H1 (cell line): ENCODE data around the gene FBXL16. TPM values are rescaled to one million over a fixed set of nuclear protein-coding genes. Genes with fewer than 3 reads are reported as not detected.
A peak's percentile ranks its signal among the peaks of the same experiment; 100 is the strongest.

Experiments used
- CTCF ChIA-PET: fragments of 300-600 bp; sonication (Branson Sonifier 250); formaldehyde crosslinking; loops from one replicate; lab custom pipeline; 2021; ENCODE audit not compliant: partially characterized antibody; lab: Charles Lee
- POLR2A ChIA-PET: fragments of 300-600 bp; sonication (Branson Sonifier 250); formaldehyde crosslinking; loops from one replicate; lab custom pipeline; 2021; ENCODE audit warnings: inconsistent platforms; ENCODE audit not compliant: partially characterized antibody; lab: Charles Lee
- DNase-seq, 2 experiments: peaks; one replicate each; pipeline versions ENCODE4 v3.0.0 to v3.0.0-alpha.2; 2010 to 2022; ENCODE audit warnings: low spot score in 2 of 2, low read depth in 1 of 2, mixed read lengths in 1 of 2
- FAIRE-seq: peaks from 2 replicates; lab custom pipeline; 2011; peaks lifted over from hg19 to GRCh38; lab: Jason Lieb, UNC
- H2AFZ ChIP-seq: 2 replicates; pipeline ENCODE4 v1.8.1; 2012; ENCODE audit warnings: low read length, inconsistent platforms
- H2AK5ac ChIP-seq: 2 replicates; pipeline ENCODE4 v1.6.1; 2013; ENCODE audit warnings: low read depth, low read length
- H2BK120ac ChIP-seq: replicated peaks from 2 replicates; pipeline ENCODE3; 2013; ENCODE audit warnings: low read depth, low read length, inconsistent platforms
- H2BK12ac ChIP-seq: 2 replicates; pipeline ENCODE4 v1.6.1; 2013; ENCODE audit warnings: low read depth, low read length
- H2BK15ac ChIP-seq: 2 replicates; pipeline ENCODE4 v1.6.1; 2013; ENCODE audit warnings: low read length
- H2BK20ac ChIP-seq: 2 replicates; pipeline ENCODE4 v1.6.1; 2013; ENCODE audit warnings: low read length
- H2BK5ac ChIP-seq: 2 replicates; pipeline ENCODE4 v1.6.1; 2013; ENCODE audit warnings: low read depth, low read length
- H3K14ac ChIP-seq: 2 replicates; pipeline ENCODE4 v1.6.1; 2013; ENCODE audit warnings: inconsistent platforms; ENCODE audit not compliant: insufficient read length
- H3K18ac ChIP-seq: 2 replicates; pipeline ENCODE4 v1.6.1; 2013; ENCODE audit warnings: low read length; ENCODE audit errors: extremely low read depth
- H3K23ac ChIP-seq: 2 replicates; pipeline ENCODE4 v1.6.1; 2013; ENCODE audit warnings: inconsistent platforms; ENCODE audit not compliant: insufficient read length
- H3K23me2 ChIP-seq: 2 replicates; pipeline ENCODE4 v1.6.1; 2013; ENCODE audit warnings: low read depth, low read length
- H3K27ac ChIP-seq: 2 replicates; pipeline ENCODE4 v1.6.1; 2011; ENCODE audit warnings: low read depth, low read length, inconsistent platforms
- H3K27me3 ChIP-seq, 4 experiments: replicated peaks in 1 of 4; 1 replicate in 1 of 4; 2 replicates in 3 of 4; pipeline versions ENCODE4 v1.6.1 to v1.8.1; 2011 to 2013; ENCODE audit warnings: low read length in 3 of 4, mild to moderate bottlenecking in 3 of 4, inconsistent platforms in 2 of 4, mixed read lengths in 2 of 4, moderate library complexity in 1 of 4; ENCODE audit not compliant: control insufficient read depth in 3 of 4, insufficient read depth in 3 of 4; ENCODE audit errors: extremely low read depth in 1 of 4
- H3K36me3 ChIP-seq, 4 experiments: 2 replicates each; pipeline versions ENCODE4 v1.6.1 to v1.8.1; 2011 to 2013; ENCODE audit warnings: mild to moderate bottlenecking in 4 of 4, low read length in 3 of 4, moderate library complexity in 2 of 4, control low read depth in 1 of 4, inconsistent platforms in 1 of 4; ENCODE audit not compliant: insufficient read depth in 4 of 4, control insufficient read depth in 2 of 4
- H3K4ac ChIP-seq: replicated peaks from 2 replicates; pipeline ENCODE3; 2013; ENCODE audit warnings: low read length, low read depth, mixed read lengths, inconsistent platforms; ENCODE audit not compliant: insufficient read length
- H3K4me1 ChIP-seq, 4 experiments: replicated peaks in 1 of 4; 1 replicate in 1 of 4; 2 replicates in 3 of 4; pipeline versions ENCODE4 v1.6.1 to v1.8.1; 2011 to 2013; ENCODE audit warnings: low read length in 3 of 4, inconsistent platforms in 2 of 4, mixed read lengths in 1 of 4; ENCODE audit not compliant: insufficient read depth in 4 of 4, control insufficient read depth in 3 of 4
- H3K4me2 ChIP-seq, 2 experiments: 2 replicates each; pipeline versions ENCODE4 v1.6.1 to v1.8.1; 2011 to 2013; ENCODE audit warnings: low read depth in 2 of 2, low read length in 2 of 2, control low read depth in 1 of 2, inconsistent platforms in 1 of 2, mild to moderate bottlenecking in 1 of 2; ENCODE audit not compliant: insufficient read depth in 1 of 2
- H3K4me3 ChIP-seq, 4 experiments: fragments of 200-600, 300-600 bp in 1 of 4; sonication (generic), shearing (Covaris generic), sonication (Bioruptor Twin) in 1 of 4; 2 replicates each; pipeline versions ENCODE4 v1.5.1 to v1.8.1; 2011 to 2016; ENCODE audit warnings: low read length in 4 of 4, low read depth in 3 of 4, control low read depth in 2 of 4, inconsistent platforms in 2 of 4, mild to moderate bottlenecking in 2 of 4, mixed read lengths in 1 of 4, moderate library complexity in 1 of 4; ENCODE audit not compliant: insufficient read depth in 2 of 4; ENCODE audit errors: extremely low read depth in 1 of 4
- H3K56ac ChIP-seq: replicated peaks from 2 replicates; pipeline ENCODE3; 2013; ENCODE audit warnings: low read depth, mild to moderate bottlenecking, mixed read lengths, low read length, inconsistent platforms; ENCODE audit not compliant: insufficient read length
- H3K79me1 ChIP-seq: 2 replicates; pipeline ENCODE4 v1.6.1; 2013; ENCODE audit warnings: low read depth, low read length, control low read depth
- H3K79me2 ChIP-seq, 2 experiments: 2 replicates each; pipeline versions ENCODE4 v1.6.1 to v1.8.1; 2012 to 2013; ENCODE audit warnings: low read length in 2 of 2, mild to moderate bottlenecking in 2 of 2, inconsistent platforms in 1 of 2; ENCODE audit not compliant: insufficient read depth in 2 of 2, control insufficient read depth in 1 of 2
- H3K9ac ChIP-seq, 4 experiments: replicated peaks in 1 of 4; 1 replicate in 1 of 4; 2 replicates in 3 of 4; pipeline versions ENCODE4 v1.6.1 to v1.8.1; 2011 to 2013; ENCODE audit warnings: low read depth in 3 of 4, low read length in 3 of 4, control low read depth in 2 of 4, mild to moderate bottlenecking in 2 of 4, moderate library complexity in 2 of 4, inconsistent platforms in 1 of 4; ENCODE audit errors: extremely low read depth in 1 of 4
- H3K9me3 ChIP-seq, 2 experiments: 2 replicates each; pipeline versions ENCODE4 v1.6.1 to v1.8.1; 2012 to 2013; ENCODE audit warnings: mild to moderate bottlenecking in 2 of 2, moderate library complexity in 2 of 2, control low read depth in 1 of 2, inconsistent platforms in 1 of 2, low read depth in 1 of 2, low read length in 1 of 2, mixed read lengths in 1 of 2; ENCODE audit not compliant: insufficient read depth in 2 of 2
- H4K20me1 ChIP-seq, 2 experiments: replicated peaks in 1 of 2; 2 replicates each; pipeline versions ENCODE3 to v1.8.1; 2011 to 2013; ENCODE audit warnings: inconsistent platforms in 2 of 2, low read length in 2 of 2, mild to moderate bottlenecking in 1 of 2; ENCODE audit not compliant: insufficient read depth in 2 of 2, control insufficient read depth in 1 of 2
- H4K5ac ChIP-seq: 2 replicates; pipeline ENCODE4 v1.6.1; 2013; ENCODE audit warnings: low read length, low read depth, mixed read lengths, inconsistent platforms; ENCODE audit not compliant: insufficient read length
- H4K8ac ChIP-seq: 2 replicates; pipeline ENCODE4 v1.8.0; 2013; ENCODE audit warnings: mild to moderate bottlenecking, moderate library complexity, low read length, inconsistent platforms; ENCODE audit not compliant: insufficient read depth; ENCODE audit errors: extremely low read depth
- H4K91ac ChIP-seq: replicated peaks from 2 replicates; pipeline ENCODE3; 2013; ENCODE audit warnings: low read length, mixed read lengths, inconsistent platforms; ENCODE audit not compliant: insufficient read length
- CHD1 ChIP-seq: IDR thresholded peaks from 2 replicates; pipeline ENCODE4 v1.6.1; 2012; ENCODE audit warnings: low read depth, low read length, improper control_type of control experiment
- CHD2 ChIP-seq: IDR thresholded peaks from 2 replicates; pipeline ENCODE4 v1.6.1; 2012; ENCODE audit warnings: low read length, improper control_type of control experiment
- CREB1 ChIP-seq: IDR thresholded peaks from 2 replicates; pipeline ENCODE4 v1.6.1; 2012; ENCODE audit warnings: inconsistent platforms
- GABPA ChIP-seq: IDR thresholded peaks from 2 replicates; pipeline ENCODE4 v1.6.1; 2011; ENCODE audit warnings: mild to moderate bottlenecking, low read length, moderate library complexity, borderline replicate concordance; ENCODE audit not compliant: insufficient read depth
- HDAC2 ChIP-seq, 2 experiments: fragments of 300-600 bp in 1 of 2; sonication (generic) in 1 of 2; IDR thresholded peaks; 2 replicates each; pipeline ENCODE4 v1.6.1; 2011 to 2012; ENCODE audit warnings: low read depth in 2 of 2, low read length in 2 of 2, mild to moderate bottlenecking in 2 of 2, moderate library complexity in 2 of 2, borderline replicate concordance in 1 of 2, inconsistent platforms in 1 of 2
- RAD21 ChIP-seq, 2 experiments: IDR thresholded peaks in 1 of 2; conservative IDR thresholded peaks in 1 of 2; 2 replicates each; pipeline ENCODE4 v1.6.1; 2011; ENCODE audit warnings: low read depth in 2 of 2, low read length in 2 of 2, improper control_type of control experiment in 1 of 2, inconsistent platforms in 1 of 2, mild to moderate bottlenecking in 1 of 2, moderate library complexity in 1 of 2
- SP1 ChIP-seq: IDR thresholded peaks from 2 replicates; pipeline ENCODE4 v1.6.1; 2011; ENCODE audit warnings: low read depth, low read length
- ZNF274 ChIP-seq: IDR thresholded peaks from 2 replicates; pipeline ENCODE4 v1.7.0; 2012; ENCODE audit warnings: low read length, borderline replicate concordance; ENCODE audit errors: extremely low read depth
- WGBS, 2 experiments: shearing (Covaris generic) in 1 of 2; methylation state at CpG; one replicate each; pipeline versions ENCODE4 v1.1.6 to v1.1.7; 2013 to 2015; ENCODE audit warnings: low lambda C conversion rate in 2 of 2, mixed read lengths in 2 of 2, inconsistent platforms in 1 of 2, low coverage in 1 of 2, missing lambda C conversion rate in 1 of 2; ENCODE audit not compliant: insufficient replicate concordance in 2 of 2, insufficient coverage in 1 of 2, insufficient read length in 1 of 2; ENCODE audit errors: extremely low coverage in 1 of 2, missing lambda C conversion rate in 1 of 2; 5-methylcytosine and 5-hydroxymethylcytosine counted together
- polyA plus RNA-seq, 7 experiments: library from polyadenylated mRNA; depleted of rRNA in 3 of 7; stranded (reverse) in 5 of 7; unstranded in 2 of 7; fragments of >200 nt in 5 of 7; fragments of 200-250 nt in 2 of 7; gene quantifications; 1 replicate in 5 of 7; 2 replicates in 1 of 7; 4 replicates in 1 of 7; pipeline versions ENCODE4 v1.2.1 to v1.2.3, GENCODE V29; 2011 to 2013; ENCODE audit warnings: missing spikeins in 2 of 7, mixed read lengths in 2 of 7
- total RNA-seq: library from RNA; stranded (reverse); fragmentation: NEBNext Ultra II Directional; extraction: Animal tissue kit (Norgen Biotek cat#: 25700); gene quantifications from 2 replicates; pipeline ENCODE4 v1.2.1, GENCODE V29; 2021

Gene FBXL16
- total and polyA plus RNA-seq, 2 of the 8 experiments (the other 6 are each of a cell fraction or from before 2014, with no cell fraction given), result 12.5 to 12.8 TPM

- Histone ChIP-seq H3K23ac (no peak overlapping the region), H3K79me1 (no peaks in the 10 kb centered on the region), H3K56ac (no peak overlapping the region), H3K79me2 (no peaks in the 10 kb centered on the region), H2BK120ac (no peak overlapping the region), H3K27me3 (peaks cover 14 to 70% (median 47%) of the 10 kb centered on the region in 4 experiments), H3K9me3 (no peaks in the 10 kb centered on the region), H3K18ac (no peak overlapping the region), H4K91ac (no peak overlapping the region), H3K4me3 (no peak overlapping the region), H3K9ac (no peak overlapping the region), H3K4ac (no peak overlapping the region), H2BK15ac (no peak overlapping the region), H3K14ac (no peak overlapping the region), H3K4me2 (no peak overlapping the region), H3K23me2 (peaks cover 11% of the 10 kb centered on the region; the same call in 1 of the 2 replicates), H2AFZ (no peak overlapping the region), H3K4me1 (peaks cover 0 to 17% (median 12%) of the 10 kb centered on the region in 4 experiments; a peak in 5 of 7 replicates), H2AK5ac (no peak overlapping the region), H4K8ac (no peak overlapping the region), H4K5ac (no peak overlapping the region), H2BK20ac (no peak overlapping the region), H3K36me3 (no peaks in the 10 kb centered on the region), H3K27ac (no peak overlapping the region), H4K20me1 (peaks cover 5 to 9% of the 10 kb centered on the region in 2 experiments), H2BK12ac (no peak overlapping the region), H2BK5ac (no peak overlapping the region)
- FAIRE-seq (no peak), DNase-seq (peak in 1 of 2 experiments; percentile 95)
- CTCF ChIA-PET, result interaction anchor here (0.9 to 33.4 kb wide), 25 partner anchors 9 to 392 kb away, joined by 3 to 977 read pairs (median 5); partner anchors contain the start of genes ANTKMT, CCDC78, CHTF18 and CIAO3
- POLR2A ChIA-PET, result interaction anchor here (1.5 to 20.9 kb wide), 4 partner anchors 10 to 74 kb away, joined by 5 to 353 read pairs (median 6); partner anchors contain the start of genes ANTKMT, CCDC78 and HAGHL
- WGBS, 2 experiments, result 19% methylated on average over 25 of the region's 25 CpGs; no CpG with 5 or more reads in 1 of the 2 experiments
- peak; percentile 78; the same call in 1 of the 2 replicates for TF ChIP-seq GABPA
- no peak for TF ChIP-seq HDAC2 (IDR thresholded peaks at IDR 0.05; ENCODE audit: borderline replicate concordance in 1 of 2, low read depth in 2 of 2, low read length in 2 of 2)
- no peak for TF ChIP-seq SP1
- no peak for TF ChIP-seq ZNF274
- 0 out of 2 replicates have a peak, but pooled peaks have one; percentile 12 for TF ChIP-seq CREB1
- peak; percentile 91 to 95 for TF ChIP-seq RAD21 (IDR thresholded peaks at IDR 0.05 in 1 of 2, conservative IDR thresholded peaks at IDR 0.05 in 1 of 2; ENCODE audit: low read depth in 2 of 2, low read length in 2 of 2)
- TF ChIP-seq CHD2, result no peak
- no peak for TF ChIP-seq CHD1
These were observed 6.1 kb upstream of the FBXL16 start for GRCh38 chr16:711548-712320.
